SW480 (cell line): ENCODE results near the gene ERN2.

Experiments used
- DNase-seq: peaks from one replicate; pipeline ENCODE4 v3.0.0-alpha.2; 2016; ENCODE audit warnings: low spot score

The ERN2 gene

DNA sequence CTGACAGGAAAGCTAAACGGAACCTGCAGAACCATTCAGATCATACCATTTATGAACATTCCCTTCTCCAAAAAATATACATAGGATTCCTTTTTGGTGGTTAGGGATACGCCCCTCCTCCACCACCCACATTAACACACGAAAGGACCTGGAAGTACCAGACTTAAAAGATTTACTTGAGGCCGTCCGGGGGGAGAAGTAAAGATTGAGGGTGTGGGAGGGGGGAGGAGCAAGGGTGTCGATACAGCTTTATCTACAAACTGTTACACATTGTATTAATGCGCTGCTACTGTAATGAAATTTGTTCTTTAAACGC, 72.4 kb downstream of the ERN2 start:
- no peak for DNase-seq
